Right lung (tissue), 10 donors: Measurements from ENCODE around the gene TRIM49. TPM values are rescaled to one million over a fixed set of nuclear protein-coding genes. Genes with fewer than 3 reads are reported as not detected.
"Not testable (repeated sequence)": the region's sequence is repeated elsewhere in the genome, so short reads cannot be mapped to it uniquely, and the experiment has no call there.

ENCODE experiments used
- DNase-seq, 2 donors: peaks; one replicate each; pipeline ENCODE4 v3.0.0-alpha.2; 2013
- long read RNA-seq, 8 donors: transcript quantifications; one replicate each; lab custom pipeline, GENCODE V29; 2026
- polyA plus RNA-seq, 5 donors: library from polyadenylated mRNA; unstranded; fragments of 120-200 nt; gene quantifications; one replicate each; pipeline versions ENCODE4 v1.2.1 to v1.2.3, GENCODE V29; 2013; ENCODE audit warnings: inconsistent platforms in 1 of 5, low replicate concordance in 1 of 5; ENCODE audit not compliant: insufficient read length in 5 of 5, insufficient read depth in 1 of 5

The TRIM49 gene
- polyA plus RNA-seq, result not detected
- long read RNA-seq, donor 1, result 0 reads
- long read RNA-seq, donor 2, result 0 reads
- long read RNA-seq, donor 3, result 0 reads
- long read RNA-seq, donor 4, result 0 reads
- long read RNA-seq, donor 5, result 0 reads
- long read RNA-seq, donor 6, result 0 reads
- long read RNA-seq, donor 7, result 0 reads
- long read RNA-seq, donor 8, result 0 reads

GRCh38 chr11:89808475-89808874 is at the start of gene TRIM49:
TSS of gene TRIM49 (minus strand) at chr11:89808575. CDS start at chr11:89804469, 4,106 bp downstream.
- DNase-seq, result not testable (repeated sequence)

DNA sequence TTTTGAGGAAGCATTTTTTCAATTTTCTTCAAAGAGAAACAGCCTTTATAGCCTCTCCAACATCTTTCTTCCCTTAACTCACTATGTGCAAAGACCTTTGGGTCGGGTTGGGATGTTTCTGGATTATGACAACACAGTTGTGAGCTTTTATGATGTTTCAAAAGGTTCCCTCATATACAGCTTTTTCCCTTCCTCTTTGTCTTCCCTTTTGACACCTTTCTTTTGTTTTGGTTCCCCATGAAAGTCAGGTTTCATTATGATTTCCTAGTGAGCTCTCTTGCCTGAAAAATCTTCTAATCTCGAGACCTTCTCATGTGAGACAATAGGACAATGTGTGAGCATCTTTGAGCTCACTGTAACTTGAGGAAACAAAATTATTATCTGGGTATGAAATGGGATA is 18.3 kb upstream of the TRIM49 start:
- DNase-seq, result not testable (repeated sequence)

DNA sequence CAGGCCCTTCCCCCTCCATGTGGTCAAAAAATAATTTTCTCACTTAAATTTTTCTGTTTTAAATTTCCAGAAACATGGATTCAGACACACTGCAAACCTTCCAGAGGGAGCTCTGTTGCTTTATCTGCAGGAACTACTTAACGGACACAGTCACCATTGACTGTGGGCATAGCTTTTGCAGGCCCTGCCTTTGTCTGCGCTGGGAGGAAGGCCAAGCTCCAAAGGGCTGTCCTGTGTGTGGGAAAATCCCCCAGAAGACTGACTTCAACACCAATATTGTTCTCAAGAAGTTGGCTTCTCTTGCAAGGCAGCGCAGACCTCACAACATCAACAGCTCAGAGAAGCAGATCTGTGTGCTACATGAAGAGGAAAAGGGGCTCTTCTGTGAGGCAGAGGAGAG is 11.6 kb upstream of the TRIM49 start:
- DNase-seq, result not testable (repeated sequence)

DNA sequence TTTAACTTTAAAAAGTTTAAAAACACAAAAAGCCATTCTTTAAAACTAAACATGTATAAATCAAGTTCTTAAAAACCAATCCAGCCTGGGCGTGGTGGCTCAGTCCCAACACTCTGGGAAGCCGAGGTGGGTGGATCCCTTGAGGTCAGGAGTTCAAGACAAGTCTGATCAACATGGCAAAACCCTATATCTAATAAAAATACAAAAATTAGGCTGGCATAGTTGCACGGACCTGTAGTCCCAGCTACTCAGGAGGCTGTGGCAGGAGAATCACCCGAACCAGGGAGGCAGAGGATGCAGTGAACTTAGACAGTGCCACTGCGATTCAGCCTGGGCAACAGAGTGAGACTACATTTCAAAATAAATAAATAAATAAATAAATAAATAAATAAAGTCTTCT is 5.2 kb upstream of the TRIM49 start:
- not testable (repeated sequence) for DNase-seq

- DNase-seq, result not testable (repeated sequence)
Measured at GRCh38 chr11:89787506-89788063, 20.8 kb downstream of the TRIM49 start.

DNA sequence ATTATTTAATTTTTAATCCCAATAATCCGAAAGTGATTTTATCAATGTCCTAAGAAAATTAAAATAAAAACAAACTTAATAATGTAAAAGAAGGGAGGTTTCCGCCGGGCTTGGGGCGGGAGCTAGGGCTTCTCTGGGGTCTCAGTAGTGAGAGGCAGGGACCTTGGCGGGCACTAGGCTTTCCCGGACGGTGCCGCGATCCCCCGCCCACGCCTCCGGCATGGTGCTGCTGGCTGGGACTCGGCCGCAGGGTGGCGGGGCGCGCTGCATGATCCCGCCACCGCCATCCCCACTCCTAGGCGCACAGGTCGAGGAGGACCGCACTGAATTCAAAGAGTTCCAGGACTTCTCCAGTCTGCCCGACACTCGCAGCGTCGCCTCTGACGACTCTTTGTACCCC is 22.6 kb downstream of the TRIM49 start:
- DNase-seq, result not testable (repeated sequence)

GRCh38 chr11:89750822-89751221 is 57.6 kb downstream of the TRIM49 start:
- not testable (repeated sequence) for DNase-seq

Other genes starting within 250 kb of the TRIM49 start
- not detected for gene TRIM77, start 98.3 kb downstream of the TRIM49 start, polyA plus RNA-seq
- under 1 TPM in 1 of 5 donors, not detected in 4; 0.07 TPM for gene TRIM64B, start 69.9 kb upstream of the TRIM49 start, polyA plus RNA-seq
- gene TRIM49D1, start 113.7 kb upstream of the TRIM49 start, polyA plus RNA-seq, result not detected
- not detected for gene TRIM49D2, start 115.5 kb upstream of the TRIM49 start, polyA plus RNA-seq
- gene TRIM64, start 157.5 kb upstream of the TRIM49 start, polyA plus RNA-seq, result not detected
- gene TRIM49C, start 222.5 kb upstream of the TRIM49 start, polyA plus RNA-seq, result not detected